WERI-Rb-1 (cell line): ENCODE measurements around the gene LGALS3.

Experiments
- DNase-seq: peaks from one replicate; pipeline ENCODE4 v3.0.0-alpha.2; 2020
- H3K27ac ChIP-seq: fragments of 250-450 bp; sonication (Bioruptor Pico); 2 replicates; pipeline ENCODE4 v1.5.1; 2020; ENCODE audit warnings: mild to moderate bottlenecking, moderate library complexity
- H3K27me3 ChIP-seq: fragments of 250-450 bp; sonication (Bioruptor Pico); 2 replicates; pipeline ENCODE4 v1.5.1; 2021; ENCODE audit warnings: mild to moderate bottlenecking, low read depth, moderate library complexity; ENCODE audit not compliant: insufficient read depth, severe bottlenecking
- H3K36me3 ChIP-seq: fragments of 250-450 bp; sonication (Bioruptor Pico); 2 replicates; pipeline ENCODE4 v1.5.1; 2020; ENCODE audit warnings: mild to moderate bottlenecking, moderate library complexity
- H3K4me3 ChIP-seq: 2 replicates; pipeline ENCODE4 v1.5.1; 2011; ENCODE audit warnings: low read depth, mild to moderate bottlenecking, control low read depth, low read length
- H3K9me3 ChIP-seq: fragments of 250-450 bp; sonication (Bioruptor Pico); 2 replicates; pipeline ENCODE4 v1.5.1; 2021; ENCODE audit warnings: mild to moderate bottlenecking, moderate library complexity; ENCODE audit not compliant: severe bottlenecking
- CTCF ChIP-seq: IDR thresholded peaks from 2 replicates; pipeline ENCODE4 v1.5.1; 2011; ENCODE audit warnings: low read depth, mild to moderate bottlenecking, control low read depth, inconsistent platforms, low read length

Gene LGALS3

GRCh38 chr14:55130196-55130550, 1.1 kb downstream of the LGALS3 start:
- no peak overlapping the region for H3K27ac ChIP-seq
- no peak overlapping the region for H3K4me3 ChIP-seq
- no peaks in the 10 kb centered on the region for H3K36me3 ChIP-seq
- no peak for DNase-seq
- TF ChIP-seq CTCF: no peak
- H3K9me3 ChIP-seq: no peaks in the 10 kb centered on the region
- H3K27me3 ChIP-seq: peaks cover 7% of the 10 kb centered on the region

- Histone ChIP-seq H3K27me3 (peaks cover 7% of the 10 kb centered on the region), H3K27ac (no peak overlapping the region), H3K4me3 (no peak overlapping the region), H3K9me3 (no peaks in the 10 kb centered on the region), H3K36me3 (no peaks in the 10 kb centered on the region)
- no peak for TF ChIP-seq CTCF
- DNase-seq: no peak
These were observed 2.5 kb downstream of the LGALS3 start for GRCh38 chr14:55131370-55132137.

GRCh38 chr14:55133416-55133815, 4.4 kb downstream of the LGALS3 start:
- Histone ChIP-seq H3K27ac (no peak overlapping the region), H3K36me3 (no peaks in the 10 kb centered on the region), H3K27me3 (peaks cover 5% of the 10 kb centered on the region), H3K9me3 (no peaks in the 10 kb centered on the region), H3K4me3 (no peak overlapping the region)
- DNase-seq: no peak
- no peak for TF ChIP-seq CTCF

- TF ChIP-seq CTCF: no peak
- Histone ChIP-seq H3K36me3 (no peaks in the 10 kb centered on the region), H3K27ac (no peak overlapping the region), H3K9me3 (no peaks in the 10 kb centered on the region), H3K27me3 (no peaks in the 10 kb centered on the region), H3K4me3 (no peak overlapping the region)
- DNase-seq: no peak
These were observed 7.2 kb downstream of the LGALS3 start for GRCh38 chr14:55136241-55136640.

GRCh38 chr14:55136885-55137786, 8.1 kb downstream of the LGALS3 start:
- TF ChIP-seq CTCF: no peak
- no peak for DNase-seq
- Histone ChIP-seq H3K36me3 (no peaks in the 10 kb centered on the region; the same call in 1 of the 2 replicates), H3K27me3 (no peaks in the 10 kb centered on the region), H3K9me3 (no peaks in the 10 kb centered on the region), H3K27ac (no peak overlapping the region), H3K4me3 (no peak overlapping the region)
